ENCODE results near the gene ARL2BP.
"Not testable (repeated sequence)": the region's sequence is repeated elsewhere in the genome, so short reads cannot be mapped to it uniquely, and the experiment has no call there.

The ARL2BP gene

DNA sequence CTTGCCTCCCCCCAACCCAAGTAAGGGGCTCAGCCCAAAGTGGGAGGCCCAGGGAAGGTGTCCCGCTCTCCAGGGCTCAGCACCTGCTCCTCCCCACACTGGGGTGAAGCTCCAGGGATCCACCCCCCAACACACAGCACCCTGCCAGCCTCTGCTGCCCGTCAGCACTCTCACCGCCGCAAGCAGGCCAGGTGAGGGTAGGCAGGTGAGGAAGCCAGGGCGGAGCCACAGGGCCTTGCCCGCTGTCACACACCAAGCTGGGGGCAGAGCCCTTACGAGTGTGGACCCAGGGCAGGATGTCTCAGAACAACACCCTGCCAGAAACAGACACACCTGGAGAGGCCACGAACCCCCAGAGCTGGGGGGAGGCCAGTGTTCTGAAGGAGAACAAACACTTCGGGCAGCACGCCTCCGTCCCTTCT is 19.9 kb downstream of the ARL2BP start:
- Histone ChIP-seq H3K4me3 (ENCODE audit: low read depth, low read length) (no peak overlapping the region), H3K27ac (ENCODE audit: low read depth, low read length) (no peak overlapping the region), H3K4me1 (ENCODE audit: control insufficient read depth, insufficient read depth, low read length) (peaks cover 20% of the 10 kb centered on the region), H3K9ac (ENCODE audit: low read length) (no peak overlapping the region), H3K27me3 (ENCODE audit: control insufficient read depth, insufficient read depth, low read length) (no peaks in the 10 kb centered on the region), H3K9me3 (ENCODE audit: control insufficient read depth, insufficient read depth, low read depth, low read length) (no peaks in the 10 kb centered on the region), H3K36me3 (ENCODE audit: control insufficient read depth, insufficient read depth, low read length) (no peaks in the 10 kb centered on the region)

DNA sequence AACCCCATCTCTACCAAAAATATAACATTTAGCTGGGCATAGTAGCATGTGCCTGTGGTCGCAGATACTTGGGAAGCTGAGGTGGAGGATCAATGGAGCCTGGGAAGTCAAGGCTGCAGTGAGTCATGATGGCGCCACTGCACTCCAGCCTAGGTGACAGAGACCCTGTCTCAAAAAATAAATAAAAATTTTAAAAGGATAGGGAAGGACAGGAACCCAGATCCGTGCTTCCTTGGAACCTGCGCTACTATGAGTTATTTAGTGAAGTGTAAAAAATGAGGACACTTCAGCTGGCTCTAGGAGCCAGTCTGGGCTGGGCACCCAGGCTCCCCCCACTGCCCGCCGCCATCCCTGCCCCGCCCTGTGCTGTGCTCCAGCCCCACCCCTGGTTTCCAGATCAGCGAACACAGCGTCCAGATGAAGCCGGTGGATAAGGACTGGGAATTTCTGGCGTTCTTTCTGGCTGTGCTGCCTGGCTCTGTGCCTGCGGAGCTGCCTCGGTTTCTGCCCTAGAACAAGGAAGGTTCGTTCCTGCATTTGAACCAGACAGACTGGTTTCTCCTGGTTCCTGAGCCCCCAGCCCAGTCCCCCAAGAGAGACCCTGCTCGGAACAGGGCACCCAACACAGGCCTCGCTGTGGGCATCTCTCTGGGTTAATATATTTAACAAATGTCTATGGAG is 20.9 kb downstream of the ARL2BP start:
- no peaks in the 10 kb centered on the region for H3K9me3 ChIP-seq (ENCODE audit: control insufficient read depth, insufficient read depth, low read depth, low read length)
- H3K27ac ChIP-seq (ENCODE audit: low read depth, low read length) = no peak overlapping the region
- no peak overlapping the region for H3K9ac ChIP-seq (ENCODE audit: low read length)
- no peaks in the 10 kb centered on the region for H3K27me3 ChIP-seq (ENCODE audit: control insufficient read depth, insufficient read depth, low read length)
- no peak overlapping the region for H3K4me3 ChIP-seq (ENCODE audit: low read depth, low read length)
- peaks cover 21% of the 10 kb centered on the region; the same call in 1 of the 2 replicates for H3K4me1 ChIP-seq (ENCODE audit: control insufficient read depth, insufficient read depth, low read length)
- H3K36me3 ChIP-seq (ENCODE audit: control insufficient read depth, insufficient read depth, low read length) = no peaks in the 10 kb centered on the region

DNA sequence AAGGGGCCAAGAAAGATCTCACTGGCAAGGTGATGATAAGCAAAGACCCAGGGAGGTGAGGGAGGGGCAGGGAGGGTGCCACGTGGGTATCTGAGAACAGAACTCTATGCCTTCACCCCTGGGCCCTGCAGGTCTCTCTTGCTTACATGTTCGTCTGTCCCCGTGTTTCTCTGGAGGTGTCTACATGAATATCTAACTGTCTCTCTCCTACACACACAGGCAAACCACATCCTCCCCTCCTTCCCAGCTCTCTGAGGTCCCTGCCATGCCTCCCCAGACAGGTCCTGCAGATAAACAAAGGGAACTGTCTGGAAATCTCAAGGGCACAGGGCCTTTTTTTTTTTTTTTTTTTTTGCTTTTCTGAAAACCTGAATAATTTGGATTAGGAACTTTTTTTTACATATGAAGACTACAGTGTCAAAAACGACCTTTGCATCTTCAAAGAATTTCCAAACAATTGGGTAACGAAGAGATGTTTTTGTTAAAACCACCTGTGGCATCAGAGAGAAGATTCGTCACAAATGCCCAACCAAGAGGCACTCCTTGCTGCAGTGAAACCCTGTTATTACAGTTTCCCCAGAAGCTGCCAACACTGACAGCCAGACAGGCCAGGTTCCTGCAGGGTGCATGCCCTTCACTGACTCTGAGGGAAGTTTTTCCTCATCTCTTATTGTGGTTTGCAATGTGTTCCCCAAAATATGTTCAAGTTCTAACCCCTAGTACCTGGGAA is 21.6 kb downstream of the ARL2BP start:
- H3K36me3 ChIP-seq (ENCODE audit: control insufficient read depth, insufficient read depth, low read length) = no peaks in the 10 kb centered on the region
- H3K4me1 ChIP-seq (ENCODE audit: control insufficient read depth, insufficient read depth, low read length) = peaks cover 22% of the 10 kb centered on the region; the same call in 1 of the 2 replicates
- H3K27me3 ChIP-seq (ENCODE audit: control insufficient read depth, insufficient read depth, low read length) = no peaks in the 10 kb centered on the region
- no peak overlapping the region for H3K9ac ChIP-seq (ENCODE audit: low read length)
- no peaks in the 10 kb centered on the region for H3K9me3 ChIP-seq (ENCODE audit: control insufficient read depth, insufficient read depth, low read depth, low read length)
- H3K4me3 ChIP-seq (ENCODE audit: low read depth, low read length) = no peak overlapping the region
- no peak overlapping the region for H3K27ac ChIP-seq (ENCODE audit: low read depth, low read length)

DNA sequence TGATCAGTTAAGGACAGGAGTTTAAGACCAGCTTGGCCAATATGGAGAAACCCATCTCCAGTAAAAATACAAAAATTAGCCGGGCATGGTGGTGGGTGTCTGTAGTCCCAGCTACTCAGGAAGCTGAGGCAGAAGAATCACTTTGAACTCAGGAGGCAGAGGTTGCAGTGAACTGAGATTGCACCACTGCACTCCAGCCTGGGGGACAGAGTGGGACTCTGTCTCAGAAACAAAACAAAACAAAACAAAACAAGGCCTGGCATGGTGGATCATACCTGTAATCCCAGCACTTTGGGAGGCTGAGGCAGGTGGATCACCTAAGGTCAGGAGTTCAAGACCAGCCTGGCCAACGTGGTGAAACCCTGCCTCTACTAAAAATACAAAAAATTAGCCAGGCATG is 22.3 kb downstream of the ARL2BP start:
- H3K36me3 ChIP-seq (ENCODE audit: control insufficient read depth, insufficient read depth, low read length); H3K9me3 ChIP-seq (ENCODE audit: control insufficient read depth, insufficient read depth, low read depth, low read length); H3K27me3 ChIP-seq (ENCODE audit: control insufficient read depth, insufficient read depth, low read length); H3K27ac ChIP-seq (ENCODE audit: low read depth, low read length); H3K4me3 ChIP-seq (ENCODE audit: low read depth, low read length); H3K9ac ChIP-seq (ENCODE audit: low read length): not testable (repeated sequence)
- peaks cover 22% of the 10 kb centered on the region; the same call in 1 of the 2 replicates for H3K4me1 ChIP-seq (ENCODE audit: control insufficient read depth, insufficient read depth, low read length)

DNA sequence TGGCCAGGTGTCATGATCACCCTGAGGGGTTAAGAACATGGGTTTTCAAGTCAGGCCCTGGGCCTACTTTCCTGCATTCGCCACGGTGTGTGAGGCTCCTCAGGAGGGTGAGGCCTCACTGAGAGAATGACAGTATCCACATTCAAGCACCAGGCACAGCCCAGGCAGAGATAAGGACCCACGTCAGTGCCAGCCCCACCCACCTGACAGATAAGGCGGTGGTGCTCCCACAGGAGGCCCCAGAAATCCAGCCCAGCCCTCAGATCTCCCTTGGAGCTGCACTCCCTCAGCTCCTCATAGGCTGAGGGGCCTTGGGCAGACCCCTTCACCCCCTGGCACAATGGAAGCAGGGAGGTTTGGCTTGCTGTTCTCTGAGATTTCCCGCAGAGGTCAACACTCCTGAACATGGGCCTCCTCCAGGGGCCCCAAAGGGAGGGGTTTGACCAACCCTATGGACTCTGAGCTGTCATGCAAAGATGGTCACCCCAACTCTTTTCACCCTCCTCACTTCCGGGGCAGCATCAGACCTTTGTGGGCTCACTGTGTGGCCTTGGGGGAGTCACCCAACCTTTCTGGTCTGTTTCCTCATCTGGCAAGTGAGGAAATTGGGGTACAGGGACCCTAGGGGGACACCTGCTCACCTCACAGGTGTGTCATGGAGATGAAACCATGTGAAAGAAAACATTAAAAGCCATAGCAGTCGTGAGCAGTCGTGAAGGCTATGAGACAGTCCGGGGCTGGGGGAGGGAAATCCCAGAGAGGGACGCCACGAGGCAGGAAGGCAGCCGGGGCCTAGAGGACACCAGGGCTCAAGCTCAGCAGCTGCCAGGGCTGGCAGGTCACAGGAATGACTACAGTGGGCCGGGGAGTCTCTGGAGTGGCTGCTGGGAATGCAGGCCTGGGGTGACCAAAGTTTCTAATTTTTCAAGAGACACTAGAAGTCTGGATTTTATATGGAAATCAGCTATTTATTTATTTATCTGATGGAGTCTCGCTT is 24.0 kb downstream of the ARL2BP start:
- H3K9me3 ChIP-seq (ENCODE audit: control insufficient read depth, insufficient read depth, low read depth, low read length) = no peaks in the 10 kb centered on the region
- H3K4me1 ChIP-seq (ENCODE audit: control insufficient read depth, insufficient read depth, low read length) = peaks cover 25% of the 10 kb centered on the region; the same call in 1 of the 2 replicates
- H3K4me3 ChIP-seq (ENCODE audit: low read depth, low read length) = no peak overlapping the region
- no peaks in the 10 kb centered on the region for H3K27me3 ChIP-seq (ENCODE audit: control insufficient read depth, insufficient read depth, low read length)
- H3K27ac ChIP-seq (ENCODE audit: low read depth, low read length) = no peak overlapping the region
- H3K36me3 ChIP-seq (ENCODE audit: control insufficient read depth, insufficient read depth, low read length) = no peaks in the 10 kb centered on the region
- H3K9ac ChIP-seq (ENCODE audit: low read length) = no peak overlapping the region

DNA sequence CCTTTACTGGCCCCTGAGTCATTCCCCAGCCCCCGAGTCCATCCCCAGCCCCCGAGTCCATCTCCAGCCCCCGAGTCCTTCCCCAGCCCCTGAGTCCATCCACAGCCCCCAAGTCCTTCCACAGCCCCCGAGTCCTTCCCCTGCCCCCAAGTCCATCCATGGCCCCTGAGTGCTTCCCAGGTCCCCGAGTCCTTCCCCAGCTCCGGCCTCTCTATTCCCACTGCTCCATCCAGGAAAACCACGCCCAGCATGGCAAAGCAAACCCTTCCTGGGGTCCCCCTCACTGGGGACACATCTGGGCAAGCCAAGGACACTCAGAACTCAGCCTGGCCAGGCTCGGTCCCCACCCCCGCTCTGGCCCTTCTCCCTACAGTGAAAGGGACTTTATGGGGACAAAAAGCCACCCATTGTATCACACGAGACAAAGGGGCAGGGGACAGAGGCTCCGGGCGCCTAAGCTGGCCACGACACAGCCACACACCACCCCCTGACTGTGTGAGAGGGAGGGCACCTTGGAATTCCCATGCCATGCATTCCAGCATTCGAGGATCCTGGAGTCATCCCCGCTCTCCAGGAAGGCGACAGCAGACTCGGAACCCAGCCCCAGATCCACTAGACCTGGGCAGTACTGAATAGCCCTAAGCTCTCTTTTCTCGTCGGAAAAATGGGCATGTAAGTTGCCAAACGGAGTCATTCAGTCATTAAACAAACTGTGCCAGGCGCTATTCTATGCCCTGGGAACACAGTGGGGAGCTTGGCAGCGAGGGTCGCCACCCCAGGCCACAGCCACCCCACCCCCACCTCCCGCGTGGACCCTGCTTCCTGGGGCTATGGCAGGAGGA is 25.4 kb downstream of the ARL2BP start:
- Histone ChIP-seq H3K9ac (ENCODE audit: low read length) (no peak overlapping the region), H3K36me3 (ENCODE audit: control insufficient read depth, insufficient read depth, low read length) (no peaks in the 10 kb centered on the region), H3K4me1 (ENCODE audit: control insufficient read depth, insufficient read depth, low read length) (peaks cover 25% of the 10 kb centered on the region; the same call in 1 of the 2 replicates), H3K27me3 (ENCODE audit: control insufficient read depth, insufficient read depth, low read length) (no peaks in the 10 kb centered on the region), H3K4me3 (ENCODE audit: low read depth, low read length) (no peak overlapping the region), H3K9me3 (ENCODE audit: control insufficient read depth, insufficient read depth, low read depth, low read length) (no peaks in the 10 kb centered on the region), H3K27ac (ENCODE audit: low read depth, low read length) (no peak overlapping the region)

DNA sequence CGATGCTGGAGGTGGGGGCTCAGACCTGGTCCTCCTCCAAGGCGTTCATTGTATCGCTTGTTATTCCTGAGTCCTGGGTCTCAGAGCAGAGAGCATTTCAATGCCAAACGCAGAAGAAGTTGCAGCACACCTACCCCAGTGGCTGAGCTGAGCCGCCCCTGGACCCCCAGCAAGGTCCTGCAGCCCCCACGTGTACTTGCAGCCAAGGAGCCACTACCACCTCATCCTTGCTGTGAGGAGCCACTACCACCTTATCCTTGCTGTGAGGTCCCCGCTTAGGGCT is 25.9 kb downstream of the ARL2BP start:
- Histone ChIP-seq H3K9ac (ENCODE audit: low read length) (no peak overlapping the region), H3K9me3 (ENCODE audit: control insufficient read depth, insufficient read depth, low read depth, low read length) (no peaks in the 10 kb centered on the region), H3K4me1 (ENCODE audit: control insufficient read depth, insufficient read depth, low read length) (peaks cover 25% of the 10 kb centered on the region; the same call in 1 of the 2 replicates), H3K4me3 (ENCODE audit: low read depth, low read length) (no peak overlapping the region), H3K36me3 (ENCODE audit: control insufficient read depth, insufficient read depth, low read length) (no peaks in the 10 kb centered on the region), H3K27ac (ENCODE audit: low read depth, low read length) (no peak overlapping the region), H3K27me3 (ENCODE audit: control insufficient read depth, insufficient read depth, low read length) (no peaks in the 10 kb centered on the region)

DNA sequence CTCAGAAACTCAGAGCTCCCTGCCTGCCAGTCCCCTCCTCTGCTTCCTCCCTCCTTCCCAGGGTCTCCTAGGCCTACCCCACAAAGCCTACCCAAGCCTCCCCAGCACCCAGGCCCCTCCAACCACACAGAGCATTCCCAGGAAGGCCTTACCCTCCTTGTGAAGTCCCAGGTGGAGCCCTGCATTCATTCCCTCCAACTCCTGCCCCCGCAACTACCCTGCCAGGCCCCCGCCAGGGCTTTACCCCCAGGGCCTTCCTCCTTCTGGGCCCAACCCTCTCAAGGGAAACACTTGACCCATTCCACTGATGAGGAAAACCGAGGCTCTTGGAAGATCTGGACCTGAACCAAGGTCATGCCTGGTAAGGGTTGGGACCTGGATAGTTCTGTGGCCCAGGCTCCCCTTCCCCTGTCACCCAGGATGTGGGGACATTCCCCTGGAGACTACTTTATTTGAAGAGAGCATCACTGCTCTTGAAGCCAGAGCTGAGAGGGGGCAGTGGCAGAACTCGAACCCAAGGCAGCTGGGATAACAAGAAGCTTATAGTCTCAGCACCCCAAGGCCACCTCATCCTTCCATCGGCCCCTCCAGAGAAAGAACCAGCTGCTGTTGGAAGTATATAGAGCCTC is 26.9 kb downstream of the ARL2BP start:
- Histone ChIP-seq H3K4me1 (ENCODE audit: control insufficient read depth, insufficient read depth, low read length) (peaks cover 25% of the 10 kb centered on the region), H3K9ac (ENCODE audit: low read length) (no peak overlapping the region), H3K9me3 (ENCODE audit: control insufficient read depth, insufficient read depth, low read depth, low read length) (no peaks in the 10 kb centered on the region), H3K36me3 (ENCODE audit: control insufficient read depth, insufficient read depth, low read length) (no peaks in the 10 kb centered on the region), H3K27ac (ENCODE audit: low read depth, low read length) (no peak overlapping the region), H3K4me3 (ENCODE audit: low read depth, low read length) (no peak overlapping the region), H3K27me3 (ENCODE audit: control insufficient read depth, insufficient read depth, low read length) (no peaks in the 10 kb centered on the region)

DNA sequence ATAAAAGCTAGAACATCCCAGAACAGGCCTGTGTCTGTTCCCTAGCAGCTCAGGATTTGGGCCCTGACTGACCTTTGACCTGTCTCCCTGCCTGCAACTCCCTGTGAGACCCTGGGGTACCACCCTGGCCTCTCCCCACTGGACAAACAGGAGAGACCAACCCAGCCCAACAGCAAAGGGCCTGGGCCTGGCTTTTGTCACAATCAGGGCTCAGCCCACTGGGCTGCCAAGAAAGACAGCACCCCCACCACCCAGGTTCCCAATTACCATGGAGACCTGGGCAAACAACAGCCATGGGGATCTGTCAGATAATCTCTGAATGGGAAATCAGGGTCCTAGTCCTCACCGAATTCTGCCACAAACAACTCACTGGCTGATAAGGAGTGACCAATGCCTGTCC is 28.3 kb downstream of the ARL2BP start:
- no peaks in the 10 kb centered on the region for H3K36me3 ChIP-seq (ENCODE audit: control insufficient read depth, insufficient read depth, low read length)
- H3K4me1 ChIP-seq (ENCODE audit: control insufficient read depth, insufficient read depth, low read length) = peaks cover 31% of the 10 kb centered on the region
- H3K4me3 ChIP-seq (ENCODE audit: low read depth, low read length) = no peak overlapping the region
- H3K27ac ChIP-seq (ENCODE audit: low read depth, low read length) = no peak overlapping the region
- no peaks in the 10 kb centered on the region for H3K27me3 ChIP-seq (ENCODE audit: control insufficient read depth, insufficient read depth, low read length)
- H3K9me3 ChIP-seq (ENCODE audit: control insufficient read depth, insufficient read depth, low read depth, low read length) = no peaks in the 10 kb centered on the region
- no peak overlapping the region for H3K9ac ChIP-seq (ENCODE audit: low read length)

DNA sequence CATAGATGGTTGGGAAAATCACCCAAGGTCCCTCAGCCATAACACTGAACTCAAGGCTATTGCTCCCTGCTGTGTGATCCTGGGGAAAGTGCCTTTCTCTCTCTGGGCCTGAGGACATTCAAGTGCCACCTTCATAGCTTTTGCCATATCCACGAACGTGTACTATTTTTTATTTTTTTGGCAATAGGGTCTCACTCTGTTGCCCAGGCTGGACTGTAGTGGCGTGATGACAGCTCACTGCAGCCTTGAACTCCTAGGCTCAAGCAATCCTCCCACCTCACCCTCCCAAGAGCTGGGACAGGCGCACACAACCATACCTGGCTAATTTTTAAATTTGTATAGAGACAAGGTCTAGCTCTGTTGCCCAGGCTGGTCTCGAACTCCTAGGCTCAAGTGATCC is 28.8 kb downstream of the ARL2BP start:
- H3K27ac ChIP-seq (ENCODE audit: low read depth, low read length) = no peak overlapping the region
- H3K4me1 ChIP-seq (ENCODE audit: control insufficient read depth, insufficient read depth, low read length) = peaks cover 30% of the 10 kb centered on the region
- no peaks in the 10 kb centered on the region for H3K36me3 ChIP-seq (ENCODE audit: control insufficient read depth, insufficient read depth, low read length)
- H3K4me3 ChIP-seq (ENCODE audit: low read depth, low read length) = no peak overlapping the region
- H3K9me3 ChIP-seq (ENCODE audit: control insufficient read depth, insufficient read depth, low read depth, low read length) = no peaks in the 10 kb centered on the region
- H3K27me3 ChIP-seq (ENCODE audit: control insufficient read depth, insufficient read depth, low read length) = no peaks in the 10 kb centered on the region
- H3K9ac ChIP-seq (ENCODE audit: low read length) = no peak overlapping the region

Data from HUES6 (cell line).